RWPE1 (cell line): ENCODE data around the gene WSCD2.

ENCODE experiments used
- CTCF ChIA-PET: fragments of 350-600 bp; sonication (Branson Sonifier 250); formaldehyde crosslinking; extraction: SDS; loops from one replicate; lab custom pipeline; 2021; lab: Yijun Ruan, JAX
- POLR2A ChIA-PET: fragments of 400-600 bp; formaldehyde crosslinking; extraction: SDS; loops from one replicate; lab custom pipeline; 2020; ENCODE audit warnings: antibody characterized with exemption; ENCODE audit not compliant: low non-redundant PET; lab: Yijun Ruan, JAX
- DNase-seq: peaks from one replicate; pipeline ENCODE4 v3.0.0; 2012; ENCODE audit warnings: low spot score
- H3K27ac ChIP-seq: fragments of 450-650 bp; 2 replicates; pipeline ENCODE4 v1.5.1; 2017
- TF ChIP-seq, protein P1 (sequence below): fragments of 450-650 bp; conservative IDR thresholded peaks from 2 replicates; pipeline ENCODE4 v1.5.1; 2017; ENCODE audit warnings: low read depth, mild to moderate bottlenecking

WSCD2 gene

DNA sequence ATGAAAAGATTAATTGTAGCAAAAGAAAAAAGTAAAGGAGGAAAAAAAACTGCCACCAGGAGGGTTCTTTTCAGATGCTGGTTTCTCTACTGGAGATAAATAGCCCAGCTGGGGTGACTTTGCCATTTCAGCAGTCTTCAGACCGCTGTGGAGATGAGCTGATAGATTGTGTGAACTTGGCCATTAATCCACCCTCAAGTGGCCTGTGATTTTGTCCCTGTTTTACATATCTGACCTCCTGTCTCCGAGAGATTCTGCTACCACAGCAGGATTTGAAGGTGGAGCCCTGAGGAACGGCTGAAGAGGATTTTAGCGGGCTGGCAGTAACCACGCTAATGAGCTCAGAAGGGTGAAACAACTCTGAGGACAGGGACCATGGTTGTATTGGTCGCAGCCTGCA lies 72.7 kb downstream of the WSCD2 start:
- TF ChIP-seq, protein P1, sequence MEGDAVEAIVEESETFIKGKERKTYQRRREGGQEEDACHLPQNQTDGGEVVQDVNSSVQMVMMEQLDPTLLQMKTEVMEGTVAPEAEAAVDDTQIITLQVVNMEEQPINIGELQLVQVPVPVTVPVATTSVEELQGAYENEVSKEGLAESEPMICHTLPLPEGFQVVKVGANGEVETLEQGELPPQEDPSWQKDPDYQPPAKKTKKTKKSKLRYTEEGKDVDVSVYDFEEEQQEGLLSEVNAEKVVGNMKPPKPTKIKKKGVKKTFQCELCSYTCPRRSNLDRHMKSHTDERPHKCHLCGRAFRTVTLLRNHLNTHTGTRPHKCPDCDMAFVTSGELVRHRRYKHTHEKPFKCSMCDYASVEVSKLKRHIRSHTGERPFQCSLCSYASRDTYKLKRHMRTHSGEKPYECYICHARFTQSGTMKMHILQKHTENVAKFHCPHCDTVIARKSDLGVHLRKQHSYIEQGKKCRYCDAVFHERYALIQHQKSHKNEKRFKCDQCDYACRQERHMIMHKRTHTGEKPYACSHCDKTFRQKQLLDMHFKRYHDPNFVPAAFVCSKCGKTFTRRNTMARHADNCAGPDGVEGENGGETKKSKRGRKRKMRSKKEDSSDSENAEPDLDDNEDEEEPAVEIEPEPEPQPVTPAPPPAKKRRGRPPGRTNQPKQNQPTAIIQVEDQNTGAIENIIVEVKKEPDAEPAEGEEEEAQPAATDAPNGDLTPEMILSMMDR = no peak
- CTCF ChIA-PET = interaction anchor here (0.6 kb wide), 1 partner anchor 1815 kb away, joined by 3 read pairs; no protein-coding TSS in a partner anchor
- DNase-seq = no peak

DNA sequence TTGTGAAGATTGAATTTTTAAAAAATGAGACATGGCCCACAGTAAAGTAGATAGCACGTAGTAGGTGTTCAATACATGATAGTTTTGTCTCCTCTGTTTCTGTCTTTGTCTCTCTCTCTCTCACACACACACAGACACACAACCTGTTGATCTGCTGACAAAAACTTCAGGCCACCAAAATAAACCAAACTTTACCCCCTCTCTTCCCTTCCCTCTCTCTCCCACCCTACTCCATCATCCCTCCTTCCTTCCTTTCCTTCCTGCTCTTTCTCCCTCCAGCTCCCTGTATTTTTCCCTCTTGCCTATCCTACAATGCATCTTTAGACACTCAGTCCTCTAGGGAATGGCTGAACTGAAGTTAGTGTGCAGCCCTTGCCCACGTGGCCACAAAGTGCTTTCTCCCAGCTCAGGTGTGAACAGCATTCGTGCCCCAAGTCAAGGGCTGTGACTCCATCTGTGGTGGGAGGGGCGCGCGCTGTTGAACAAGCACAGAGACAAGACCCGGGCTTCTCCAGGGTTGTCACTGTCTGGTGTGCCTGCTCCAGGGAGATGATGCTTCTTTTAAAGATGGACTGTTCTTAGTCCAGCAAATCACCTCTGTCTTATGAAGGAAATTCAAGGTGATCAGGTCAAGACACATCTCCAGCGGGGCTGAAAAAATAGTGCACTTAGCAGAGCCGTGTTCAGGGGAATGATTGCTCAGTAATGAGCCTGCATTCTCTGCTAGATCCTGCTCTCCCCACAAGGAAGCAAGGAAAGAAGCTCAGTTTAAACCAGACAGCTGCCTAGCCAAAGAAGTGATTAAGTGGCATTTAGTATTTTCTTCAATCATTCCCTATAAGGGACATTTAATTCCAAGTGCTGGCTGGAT lies 75.3 kb downstream of the WSCD2 start:
- ChIA-PET CTCF (interaction anchor here (0.6 kb wide), 1 partner anchor 1672 kb away, joined by 3 read pairs; no protein-coding TSS in a partner anchor), POLR2A (no interaction called here)
- TF ChIP-seq, protein P1 = no peak

More for the DNA sequence above, 72.7 kb downstream of the WSCD2 start:
- POLR2A ChIA-PET = no interaction called here
- no peak overlapping the region for H3K27ac ChIP-seq

DNA sequence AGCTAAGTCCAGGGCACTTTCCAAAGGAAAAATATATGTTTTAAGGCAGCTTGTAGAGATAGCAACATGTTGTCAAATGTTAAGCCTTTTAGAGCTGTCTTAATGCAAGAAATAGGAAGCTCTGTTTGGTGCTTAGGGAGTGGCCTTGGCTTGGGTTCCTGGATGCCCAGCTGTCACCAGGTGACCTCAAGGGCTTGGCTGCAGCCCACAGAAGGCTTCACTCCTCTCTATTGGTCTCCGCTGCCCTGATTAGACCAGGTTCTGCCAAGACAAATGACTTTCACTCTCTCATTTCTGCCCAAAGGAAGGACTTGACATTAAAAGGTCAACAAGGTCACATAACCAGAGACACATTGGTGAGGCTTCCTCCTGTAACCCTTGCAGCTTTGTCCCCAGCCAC lies 76.8 kb downstream of the WSCD2 start:
- TF ChIP-seq, protein P1 = no peak
- ChIA-PET POLR2A (no interaction called here), CTCF (no interaction called here)
- no peak for DNase-seq
- no peak overlapping the region for H3K27ac ChIP-seq

More for the DNA sequence above, 75.3 kb downstream of the WSCD2 start:
- no peak overlapping the region for H3K27ac ChIP-seq
- DNase-seq = no peak

GRCh38 chr12:108207791-108208730 lies 79.0 kb downstream of the WSCD2 start:
- CTCF ChIA-PET = no interaction called here
- no peak for DNase-seq
- POLR2A ChIA-PET = no interaction called here
- TF ChIP-seq, protein P1 = no peak
- no peak overlapping the region for H3K27ac ChIP-seq

DNA sequence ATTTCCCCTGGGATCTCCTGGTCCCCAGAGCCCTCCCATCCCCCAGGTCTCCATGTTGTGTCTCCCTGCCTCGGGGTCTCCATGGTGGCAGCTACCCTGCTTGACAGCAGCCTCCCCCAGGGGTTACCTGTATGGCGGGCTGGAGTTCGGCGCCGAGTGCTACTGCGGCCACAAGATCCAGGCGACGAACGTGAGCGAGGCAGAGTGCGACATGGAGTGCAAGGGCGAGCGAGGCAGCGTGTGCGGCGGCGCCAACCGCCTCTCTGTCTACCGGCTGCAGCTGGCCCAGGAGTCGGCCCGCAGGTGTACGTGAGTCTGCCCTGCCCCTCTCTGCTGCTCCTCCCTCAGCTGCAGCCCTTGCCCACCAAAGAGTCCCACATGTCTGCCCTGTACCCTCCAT lies 80.9 kb downstream of the WSCD2 start:
- POLR2A ChIA-PET = no interaction called here
- DNase-seq = no peak

More for the DNA sequence above, 80.9 kb downstream of the WSCD2 start:
- TF ChIP-seq, protein P1 = no peak
- CTCF ChIA-PET = interaction anchor here (0.8 kb wide), 1 partner anchor 196 kb away, joined by 5 read pairs; no protein-coding TSS in a partner anchor
- H3K27ac ChIP-seq = no peak overlapping the region
